Brain microvascular endothelial cell (primary cell): ENCODE data around the gene LTB4R.
"Not testable (repeated sequence)": the region's sequence is repeated elsewhere in the genome, so short reads cannot be mapped to it uniquely, and the experiment has no call there.

ENCODE experiments used
- DNase-seq: peaks from one replicate; pipeline ENCODE4 v3.0.0-alpha.2; 2020
- H3K27ac ChIP-seq: fragments of 250-450 bp; sonication (Bioruptor Pico); 2 replicates; pipeline ENCODE4 v1.5.1; 2020; ENCODE audit warnings: mild to moderate bottlenecking, moderate library complexity
- H3K27me3 ChIP-seq: fragments of 250-450 bp; sonication (Bioruptor Pico); replicated peaks from 2 replicates; pipeline ENCODE4 v1.5.1; 2020; ENCODE audit warnings: mild to moderate bottlenecking
- H3K36me3 ChIP-seq: fragments of 250-450 bp; sonication (Bioruptor Pico); replicated peaks from 2 replicates; pipeline ENCODE4 v1.5.1; 2020; ENCODE audit warnings: mild to moderate bottlenecking
- H3K4me3 ChIP-seq: 2 replicates; pipeline ENCODE4 v1.5.1; 2011; ENCODE audit warnings: low read depth, mild to moderate bottlenecking, control low read depth, low read length, moderate library complexity
- CTCF ChIP-seq: IDR thresholded peaks from 2 replicates; pipeline ENCODE4 v1.5.1; 2011; ENCODE audit warnings: low read depth, mild to moderate bottlenecking, moderate library complexity, low read length, control low read depth, inconsistent platforms; ENCODE audit errors: missing control alignments
- in situ Hi-C: cut with HindIII; loops from 2 replicates; pipeline ENCODE4 v1.10.0; 2017; ENCODE audit warnings: low sequenced_read_pairs, low pct_ligation_motif_present

Gene LTB4R

GRCh38 chr14:24353559-24354481 is 42.5 kb downstream of the LTB4R start:
- Histone ChIP-seq H3K36me3 (no peaks in the 10 kb centered on the region), H3K27ac (no peak overlapping the region), H3K4me3 (no peak overlapping the region), H3K27me3 (peaks cover 11% of the 10 kb centered on the region)
- no peak for DNase-seq
- no peak for TF ChIP-seq CTCF
- in situ Hi-C loops = no loop called here

DNA sequence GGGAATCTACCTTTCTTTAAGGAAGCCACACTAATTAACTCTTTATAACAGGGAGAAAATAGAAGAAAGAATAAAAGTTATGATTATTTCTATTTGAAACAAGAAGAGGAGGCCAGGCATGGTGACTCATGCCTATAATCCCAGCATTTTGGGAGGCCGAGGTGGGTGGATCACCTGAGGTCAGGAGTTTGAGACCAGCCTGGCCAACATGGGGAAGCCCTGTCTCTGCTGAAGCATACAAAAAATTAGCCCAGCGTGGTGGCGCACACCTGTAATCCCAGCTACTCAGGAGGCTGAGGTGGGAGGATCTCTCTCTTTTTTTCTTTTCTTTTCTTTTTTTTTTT is 43.2 kb downstream of the LTB4R start:
- in situ Hi-C loops, H3K4me3 ChIP-seq, DNase-seq, H3K36me3 ChIP-seq, H3K27ac ChIP-seq: not testable (repeated sequence)
- H3K27me3 ChIP-seq = peaks cover 10% of the 10 kb centered on the region

- no peak for DNase-seq
Measured at GRCh38 chr14:24355009-24355408, 43.7 kb downstream of the LTB4R start.

DNA sequence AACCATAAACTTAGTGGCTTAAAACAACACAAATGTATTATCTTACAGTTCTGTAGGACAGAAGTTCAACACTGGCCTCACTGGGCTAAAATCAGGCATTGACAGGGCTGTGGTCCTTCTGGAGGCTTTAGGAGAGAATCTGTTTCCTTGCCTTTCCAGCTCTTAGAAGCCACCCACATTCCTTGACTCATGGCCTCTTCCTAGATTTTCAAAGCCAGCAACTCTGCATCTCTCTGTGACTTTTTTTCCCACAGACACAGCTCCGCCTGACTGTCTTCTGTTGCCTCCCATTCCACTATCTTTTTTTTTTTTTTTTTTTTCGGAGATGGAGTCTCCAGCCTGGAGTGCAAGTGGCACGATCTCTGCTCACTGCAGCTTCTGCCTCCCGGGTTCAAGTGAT is 44.9 kb downstream of the LTB4R start:
- in situ Hi-C loops = no loop called here
- no peak for DNase-seq
- Histone ChIP-seq H3K27me3 (peaks cover 2% of the 10 kb centered on the region), H3K27ac (no peak overlapping the region), H3K36me3 (no peaks in the 10 kb centered on the region), H3K4me3 (no peak overlapping the region)
- no peak for TF ChIP-seq CTCF

More at GRCh38 chr14:24355009-24355408, 43.7 kb downstream of the LTB4R start:
- no peak for TF ChIP-seq CTCF
- Histone ChIP-seq H3K27me3 (peaks cover 6% of the 10 kb centered on the region), H3K36me3 (no peaks in the 10 kb centered on the region), H3K4me3 (no peak overlapping the region), H3K27ac (no peak overlapping the region)
- in situ Hi-C loops = no loop called here

DNA sequence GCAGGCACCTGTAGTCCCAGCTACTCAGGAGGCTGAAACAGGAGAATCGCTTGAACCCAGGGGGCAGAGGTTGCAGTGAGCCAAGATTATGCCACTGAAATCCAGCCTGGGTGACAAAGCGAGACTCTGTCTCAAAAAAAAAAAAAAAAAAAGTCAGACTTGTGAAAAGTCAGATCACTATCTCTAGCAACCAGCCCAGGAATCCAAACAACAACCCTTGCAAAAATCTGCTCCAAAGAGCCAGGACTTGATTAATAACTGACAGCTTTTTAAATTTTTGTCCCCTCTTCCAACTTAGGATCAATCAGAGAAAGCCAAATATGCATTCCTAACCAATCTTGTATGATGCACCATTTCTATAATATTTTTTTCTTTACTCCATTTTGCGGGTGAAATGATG is 49.0 kb downstream of the LTB4R start:
- Histone ChIP-seq H3K27me3 (no peaks in the 10 kb centered on the region), H3K27ac (no peak overlapping the region), H3K4me3 (no peak overlapping the region), H3K36me3 (no peaks in the 10 kb centered on the region)
- DNase-seq = no peak
- in situ Hi-C loops = no loop called here
- no peak for TF ChIP-seq CTCF

DNA sequence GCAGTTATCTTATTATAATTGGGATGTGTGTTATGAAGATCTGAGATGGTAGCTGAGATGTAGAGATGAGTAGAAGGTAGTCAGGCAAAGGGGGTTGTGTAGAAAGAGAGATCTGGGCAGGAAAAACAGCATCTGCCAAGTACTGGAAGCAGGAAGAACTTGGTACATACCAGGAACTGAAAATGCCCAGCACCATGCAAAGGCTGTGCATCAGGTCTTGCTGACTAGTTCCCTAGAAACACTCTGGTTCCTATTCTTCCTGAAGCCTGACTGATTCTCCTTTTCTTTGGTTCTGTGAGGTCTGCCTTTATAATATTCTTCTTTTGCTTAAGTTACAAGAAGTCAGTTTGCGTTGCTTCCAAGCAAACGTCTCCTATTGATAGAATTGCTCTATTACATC is 50.0 kb downstream of the LTB4R start:
- DNase-seq = no peak
- TF ChIP-seq CTCF = no peak
- in situ Hi-C loops = no loop called here
- Histone ChIP-seq H3K27me3 (no peaks in the 10 kb centered on the region), H3K36me3 (no peaks in the 10 kb centered on the region), H3K27ac (no peak overlapping the region), H3K4me3 (no peak overlapping the region)
